Activated naive CD4-positive, alpha-beta T cell treated with anti-CD3 and anti-CD28 coated beads, Interleukin-2, amount 50 U/mL, for 16 hours (primary cell): Measurements from ENCODE around the gene PLCB1.

Experiments
- DNase-seq: peaks from one replicate; pipeline ENCODE4 v3.0.0-alpha.2; 2020

The PLCB1 gene

GRCh38 chr20:8670893-8671215, 538.8 kb downstream of the PLCB1 start:
- no peak for DNase-seq

GRCh38 chr20:8671370-8671961, 539.4 kb downstream of the PLCB1 start:
- DNase-seq: no peak

GRCh38 chr20:8673116-8673515, 541.0 kb downstream of the PLCB1 start:
- no peak for DNase-seq

GRCh38 chr20:8675896-8676295, 543.8 kb downstream of the PLCB1 start:
- no peak for DNase-seq

GRCh38 chr20:8678098-8678776, 546.2 kb downstream of the PLCB1 start:
- DNase-seq: no peak

GRCh38 chr20:8689337-8689736, 557.3 kb downstream of the PLCB1 start:
- DNase-seq: no peak

- no peak for DNase-seq
These were observed 558.0 kb downstream of the PLCB1 start for GRCh38 chr20:8690074-8690473.

- no peak for DNase-seq
These were observed 561.6 kb downstream of the PLCB1 start for GRCh38 chr20:8693709-8694108.

- DNase-seq: no peak
These were observed 568.7 kb downstream of the PLCB1 start for GRCh38 chr20:8700756-8701155.

GRCh38 chr20:8706961-8707700, 575.1 kb downstream of the PLCB1 start:
- DNase-seq: no peak

- no peak for DNase-seq
These were observed 577.6 kb downstream of the PLCB1 start for GRCh38 chr20:8709627-8710026.

- no peak for DNase-seq
These were observed 579.4 kb downstream of the PLCB1 start for GRCh38 chr20:8711501-8711900.

- DNase-seq: no peak
These were observed 582.1 kb downstream of the PLCB1 start for GRCh38 chr20:8714206-8714605.

GRCh38 chr20:8718279-8718678, 586.2 kb downstream of the PLCB1 start:
- DNase-seq: no peak

GRCh38 chr20:8720089-8720488, 588.0 kb downstream of the PLCB1 start:
- DNase-seq: no peak

- DNase-seq: no peak
These were observed 589.0 kb downstream of the PLCB1 start for GRCh38 chr20:8721098-8721497.

GRCh38 chr20:8722277-8722928, 590.3 kb downstream of the PLCB1 start:
- DNase-seq: no peak

GRCh38 chr20:8723296-8723695, 591.2 kb downstream of the PLCB1 start:
- DNase-seq: no peak

- DNase-seq: no peak
These were observed 592.8 kb downstream of the PLCB1 start for GRCh38 chr20:8724884-8725283.

- no peak for DNase-seq
These were observed 594.4 kb downstream of the PLCB1 start for GRCh38 chr20:8726460-8726859.

GRCh38 chr20:8735014-8735413, 602.9 kb downstream of the PLCB1 start:
- no peak for DNase-seq

- DNase-seq: no peak
These were observed 603.6 kb downstream of the PLCB1 start for GRCh38 chr20:8735674-8736073.

- DNase-seq: no peak
These were observed 608.2 kb downstream of the PLCB1 start for GRCh38 chr20:8740265-8740664.
